HCT116 (cell line): ENCODE results near the gene WDR90.
A peak's percentile ranks its signal among the peaks of the same experiment; 100 is the strongest.

Experiments used
- CBX3 ChIP-seq: IDR thresholded peaks from 2 replicates; pipeline ENCODE4 v1.6.1; 2012; ENCODE audit warnings: low read depth
- CTCF ChIP-seq, 3 experiments: fragments of 200-600 bp in 1 of 3; sonication (generic) in 1 of 3; IDR thresholded peaks in 2 of 3; conservative IDR thresholded peaks in 1 of 3; 2 replicates each; pipeline ENCODE4 v1.5.1; 2012 to 2017; ENCODE audit warnings: low read depth in 2 of 3, low read length in 2 of 3, antibody characterized with exemption in 1 of 3, borderline replicate concordance in 1 of 3, control low read depth in 1 of 3, mild to moderate bottlenecking in 1 of 3, mixed read lengths in 1 of 3, mixed run types in 1 of 3, moderate library complexity in 1 of 3; ENCODE audit not compliant: insufficient read depth in 1 of 3
- EZH2 ChIP-seq: fragments of 200-600 bp; sonication (generic); IDR thresholded peaks from 2 replicates; pipeline ENCODE4 v1.6.1; 2017; ENCODE audit warnings: antibody characterized with exemption, mixed run types
- POLR2A ChIP-seq: IDR thresholded peaks from 2 replicates; pipeline ENCODE4 v1.7.0; 2011; ENCODE audit warnings: borderline replicate concordance; ENCODE audit not compliant: insufficient read depth, insufficient read length; ENCODE audit errors: extremely low read depth
- SRF ChIP-seq: IDR thresholded peaks from 2 replicates; pipeline ENCODE4 v1.6.1; 2012; ENCODE audit warnings: low read depth
- TF ChIP-seq, protein P1 (sequence below): IDR thresholded peaks from 2 replicates; pipeline ENCODE4 v1.6.1; 2011; ENCODE audit warnings: mild to moderate bottlenecking, low read length, moderate library complexity; ENCODE audit not compliant: insufficient replicate concordance; ENCODE audit errors: extremely low read depth

- TF ChIP-seq CTCF (IDR thresholded peaks at IDR 0.05 in 2 of 3, conservative IDR thresholded peaks at IDR 0.05 in 1 of 3; ENCODE audit: borderline replicate concordance in 1 of 3, insufficient read depth in 1 of 3, low read depth in 2 of 3, low read length in 2 of 3) (no peak), EZH2 (no peak), SRF (no peak), POLR2A (peak; percentile 30), CBX3 (no peak)
- TF ChIP-seq, protein P1, sequence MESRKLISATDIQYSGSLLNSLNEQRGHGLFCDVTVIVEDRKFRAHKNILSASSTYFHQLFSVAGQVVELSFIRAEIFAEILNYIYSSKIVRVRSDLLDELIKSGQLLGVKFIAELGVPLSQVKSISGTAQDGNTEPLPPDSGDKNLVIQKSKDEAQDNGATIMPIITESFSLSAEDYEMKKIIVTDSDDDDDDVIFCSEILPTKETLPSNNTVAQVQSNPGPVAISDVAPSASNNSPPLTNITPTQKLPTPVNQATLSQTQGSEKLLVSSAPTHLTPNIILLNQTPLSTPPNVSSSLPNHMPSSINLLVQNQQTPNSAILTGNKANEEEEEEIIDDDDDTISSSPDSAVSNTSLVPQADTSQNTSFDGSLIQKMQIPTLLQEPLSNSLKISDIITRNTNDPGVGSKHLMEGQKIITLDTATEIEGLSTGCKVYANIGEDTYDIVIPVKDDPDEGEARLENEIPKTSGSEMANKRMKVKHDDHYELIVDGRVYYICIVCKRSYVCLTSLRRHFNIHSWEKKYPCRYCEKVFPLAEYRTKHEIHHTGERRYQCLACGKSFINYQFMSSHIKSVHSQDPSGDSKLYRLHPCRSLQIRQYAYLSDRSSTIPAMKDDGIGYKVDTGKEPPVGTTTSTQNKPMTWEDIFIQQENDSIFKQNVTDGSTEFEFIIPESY: no peak
Measured at GRCh38 chr16:636206-637080, 12.7 kb upstream of the WDR90 start, which contains the start of gene METTL26.
